ENCODE data around the gene AK3.
A peak's percentile ranks its signal among the peaks of the same experiment; 100 is the strongest.

The AK3 gene

GRCh38 chr9:4689021-4689420 is 52.0 kb downstream of the AK3 start:
- Histone ChIP-seq H3K4me1 (ENCODE audit: low read length) (peaks cover 18% of the 10 kb centered on the region), H3K27me3 (replicated peaks; ENCODE audit: insufficient read depth, low read length) (no peaks in the 10 kb centered on the region), H2AFZ (ENCODE audit: low read length) (no peak overlapping the region), H3K9me3 (replicated peaks; ENCODE audit: insufficient read depth, low read length) (no peaks in the 10 kb centered on the region), H4K20me1 (ENCODE audit: insufficient read depth, low read length) (no peaks in the 10 kb centered on the region; the same call in 1 of the 2 replicates), H3K36me3 (replicated peaks; ENCODE audit: insufficient read depth, low read length) (peaks cover 5% of the 10 kb centered on the region; the same call in 1 of the 2 replicates), H3K9ac (ENCODE audit: low read length) (no peak overlapping the region), H3F3A (ENCODE audit: insufficient read depth, low read length) (peaks cover 25% of the 10 kb centered on the region), H3K79me2 (ENCODE audit: low read length) (peaks cover 54% of the 10 kb centered on the region), H3K9me2 (replicated peaks; ENCODE audit: insufficient read depth, low read length) (no peaks in the 10 kb centered on the region), H3K27ac (ENCODE audit: low read length) (no peak overlapping the region), H3K4me2 (ENCODE audit: low read depth, low read length) (peak overlapping the region; percentile 36; the same call in 1 of the 2 replicates), H3K4me3 (ENCODE audit: low read length) (no peak overlapping the region)
- TF ChIP-seq, protein P1, sequence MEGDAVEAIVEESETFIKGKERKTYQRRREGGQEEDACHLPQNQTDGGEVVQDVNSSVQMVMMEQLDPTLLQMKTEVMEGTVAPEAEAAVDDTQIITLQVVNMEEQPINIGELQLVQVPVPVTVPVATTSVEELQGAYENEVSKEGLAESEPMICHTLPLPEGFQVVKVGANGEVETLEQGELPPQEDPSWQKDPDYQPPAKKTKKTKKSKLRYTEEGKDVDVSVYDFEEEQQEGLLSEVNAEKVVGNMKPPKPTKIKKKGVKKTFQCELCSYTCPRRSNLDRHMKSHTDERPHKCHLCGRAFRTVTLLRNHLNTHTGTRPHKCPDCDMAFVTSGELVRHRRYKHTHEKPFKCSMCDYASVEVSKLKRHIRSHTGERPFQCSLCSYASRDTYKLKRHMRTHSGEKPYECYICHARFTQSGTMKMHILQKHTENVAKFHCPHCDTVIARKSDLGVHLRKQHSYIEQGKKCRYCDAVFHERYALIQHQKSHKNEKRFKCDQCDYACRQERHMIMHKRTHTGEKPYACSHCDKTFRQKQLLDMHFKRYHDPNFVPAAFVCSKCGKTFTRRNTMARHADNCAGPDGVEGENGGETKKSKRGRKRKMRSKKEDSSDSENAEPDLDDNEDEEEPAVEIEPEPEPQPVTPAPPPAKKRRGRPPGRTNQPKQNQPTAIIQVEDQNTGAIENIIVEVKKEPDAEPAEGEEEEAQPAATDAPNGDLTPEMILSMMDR (IDR thresholded peaks at IDR 0.05; ENCODE audit: low read length): no peak
- TF ChIP-seq EZH2phosphoT487 (IDR thresholded peaks at IDR 0.05; ENCODE audit: low read length) (no peak), EZH2 (optimal IDR thresholded peaks at IDR 0.05; ENCODE audit: low read depth, low read length) (no peak)
- no peak for DNase-seq

DNA sequence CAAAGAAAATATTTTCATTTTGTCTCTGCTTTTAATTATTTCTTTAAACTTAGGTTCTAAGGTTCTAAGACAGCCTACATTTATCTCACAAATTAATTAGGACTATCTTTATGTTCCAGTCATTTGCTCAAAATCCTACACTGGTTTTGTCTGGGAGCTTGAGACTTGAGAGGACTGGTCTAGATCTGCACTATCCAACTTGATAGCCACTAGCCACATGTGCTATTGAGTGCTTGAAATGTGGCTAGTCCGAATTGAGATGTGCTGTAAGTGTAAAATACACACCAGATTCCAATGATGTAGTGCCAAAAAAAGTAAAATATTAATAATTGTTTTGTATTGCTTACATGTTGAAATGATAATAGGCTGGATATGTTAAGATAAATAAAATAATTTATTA is 54.4 kb downstream of the AK3 start:
- Histone ChIP-seq H3K27me3 (replicated peaks; ENCODE audit: insufficient read depth, low read length) (no peaks in the 10 kb centered on the region), H3K4me1 (ENCODE audit: low read length) (peaks cover 18% of the 10 kb centered on the region), H4K20me1 (ENCODE audit: insufficient read depth, low read length) (no peaks in the 10 kb centered on the region; the same call in 1 of the 2 replicates), H3K4me3 (ENCODE audit: low read length) (no peak overlapping the region), H3K36me3 (replicated peaks; ENCODE audit: insufficient read depth, low read length) (peaks cover 5% of the 10 kb centered on the region; the same call in 1 of the 2 replicates), H3K9me3 (replicated peaks; ENCODE audit: insufficient read depth, low read length) (no peaks in the 10 kb centered on the region), H3K4me2 (ENCODE audit: low read depth, low read length) (no peak overlapping the region), H3K27ac (ENCODE audit: low read length) (no peak overlapping the region), H3K9me2 (replicated peaks; ENCODE audit: insufficient read depth, low read length) (no peaks in the 10 kb centered on the region), H2AFZ (ENCODE audit: low read length) (no peak overlapping the region), H3K79me2 (ENCODE audit: low read length) (peaks cover 61% of the 10 kb centered on the region), H3K9ac (ENCODE audit: low read length) (no peak overlapping the region), H3F3A (ENCODE audit: insufficient read depth, low read length) (peaks cover 25% of the 10 kb centered on the region)
- TF ChIP-seq EZH2phosphoT487 (IDR thresholded peaks at IDR 0.05; ENCODE audit: low read length) (no peak), EZH2 (optimal IDR thresholded peaks at IDR 0.05; ENCODE audit: low read depth, low read length) (no peak)
- TF ChIP-seq, protein P1 (IDR thresholded peaks at IDR 0.05; ENCODE audit: low read length): no peak
- no peak for DNase-seq

- no peaks in the 10 kb centered on the region for H3K9me3 ChIP-seq (replicated peaks; ENCODE audit: insufficient read depth, low read length)
- H3K9ac ChIP-seq (ENCODE audit: low read length): no peak overlapping the region
- H3K79me2 ChIP-seq (ENCODE audit: low read length): peaks cover 62% of the 10 kb centered on the region
- H3K4me3 ChIP-seq (ENCODE audit: low read length): no peak overlapping the region
- H3F3A ChIP-seq (ENCODE audit: insufficient read depth, low read length): peaks cover 25% of the 10 kb centered on the region
- DNase-seq: no peak
- no peaks in the 10 kb centered on the region for H3K27me3 ChIP-seq (replicated peaks; ENCODE audit: insufficient read depth, low read length)
- H4K20me1 ChIP-seq (ENCODE audit: insufficient read depth, low read length): no peaks in the 10 kb centered on the region; the same call in 1 of the 2 replicates
- peaks cover 22% of the 10 kb centered on the region for H3K4me1 ChIP-seq (ENCODE audit: low read length)
- no peaks in the 10 kb centered on the region for H3K9me2 ChIP-seq (replicated peaks; ENCODE audit: insufficient read depth, low read length)
- no peak overlapping the region for H3K27ac ChIP-seq (ENCODE audit: low read length)
- no peak overlapping the region for H3K4me2 ChIP-seq (ENCODE audit: low read depth, low read length)
- H3K36me3 ChIP-seq (replicated peaks; ENCODE audit: insufficient read depth, low read length): peaks cover 5% of the 10 kb centered on the region; the same call in 1 of the 2 replicates
- TF ChIP-seq, protein P1 (IDR thresholded peaks at IDR 0.05; ENCODE audit: low read length): no peak
- TF ChIP-seq EZH2 (optimal IDR thresholded peaks at IDR 0.05; ENCODE audit: low read depth, low read length) (no peak), EZH2phosphoT487 (IDR thresholded peaks at IDR 0.05; ENCODE audit: low read length) (no peak)
- no peak overlapping the region for H2AFZ ChIP-seq (ENCODE audit: low read length)
These were observed 54.9 kb downstream of the AK3 start for GRCh38 chr9:4686112-4686511.
